ENCODE data around the gene OR9I1. TPM values are rescaled to one million over a fixed set of nuclear protein-coding genes. Genes with fewer than 3 reads are reported as not detected.

Gene OR9I1
- polyA plus RNA-seq, 3 donors = not detected

Other genes starting within 250 kb of the OR9I1 start
- gene OR9Q1, start 101.6 kb downstream of the OR9I1 start, polyA plus RNA-seq = under 1 TPM in 1 of 3 donors, not detected in 2; 0.11 TPM
- gene OR6Q1, start 94.6 kb downstream of the OR9I1 start, polyA plus RNA-seq = not detected
- gene OR9Q2, start 63.5 kb upstream of the OR9I1 start, polyA plus RNA-seq = not detected
- gene OR1S2, start 78.6 kb upstream of the OR9I1 start, polyA plus RNA-seq = not detected
- gene OR1S1, start 87.2 kb upstream of the OR9I1 start, polyA plus RNA-seq = not detected
- gene OR10Q1, start 103.4 kb upstream of the OR9I1 start, polyA plus RNA-seq = under 1 TPM in 1 of 3 donors, not detected in 2; 0.06 TPM
- not detected for gene OR10W1, start 142.7 kb upstream of the OR9I1 start, polyA plus RNA-seq
- gene OR5B17, start 233.5 kb upstream of the OR9I1 start, polyA plus RNA-seq = not detected